Activated naive CD4-positive, alpha-beta T cell treated with anti-CD3 and anti-CD28 coated beads for 36 hours (primary cell): Measurements from ENCODE around the gene UBE3C. TPM values are rescaled to one million over a fixed set of nuclear protein-coding genes. Genes with fewer than 3 reads are reported as not detected.

Source experiments
- CTCF ChIA-PET: fragments of 350-600 bp; sonication (Branson Sonifier 250); formaldehyde crosslinking; loops from one replicate; lab custom pipeline; 2021; ENCODE audit warnings: antibody characterized with exemption; lab: Charles Lee
- DNase-seq: peaks from one replicate; pipeline ENCODE4 v3.0.0-alpha.2; 2020
- H3K27ac Mint-ChIP-seq: one replicate; pipeline ENCODE4 v1.8.0; 2021; ENCODE audit warnings: mild to moderate bottlenecking, mixed read lengths
- H3K27me3 Mint-ChIP-seq: one replicate; pipeline ENCODE4 v1.8.0; 2021; ENCODE audit warnings: low read depth, mixed read lengths
- H3K36me3 Mint-ChIP-seq: one replicate; pipeline ENCODE4 v1.8.0; 2021; ENCODE audit warnings: low read depth, mixed read lengths
- H3K4me1 Mint-ChIP-seq: one replicate; pipeline ENCODE4 v1.8.0; 2021; ENCODE audit warnings: low read depth, mixed read lengths
- H3K4me3 Mint-ChIP-seq: one replicate; pipeline ENCODE4 v1.8.0; 2021; ENCODE audit warnings: mild to moderate bottlenecking, moderate library complexity, mixed read lengths
- H3K9me3 Mint-ChIP-seq: one replicate; pipeline ENCODE4 v1.8.0; 2021; ENCODE audit warnings: mixed read lengths
- intact Hi-C: fragments of 100-400 bp; cut with micrococcal nuclease; formaldehyde crosslinking; loops from one replicate; pipeline ENCODE4 v1.15.1; 2023
- total RNA-seq, 2 experiments: library from RNA; stranded (reverse); gene quantifications; one replicate each; pipeline ENCODE4 v1.2.3, GENCODE V29; 2021

UBE3C gene
- total RNA-seq, 2 experiments from 2014 or later: 52.9 to 55.7 TPM

- intact Hi-C loops: no loop called here
- H3K27ac Mint-ChIP-seq: no peak overlapping the region
- no peaks in the 10 kb centered on the region for H3K36me3 Mint-ChIP-seq
- no peaks in the 10 kb centered on the region for H3K9me3 Mint-ChIP-seq
- H3K4me3 Mint-ChIP-seq: no peak overlapping the region
- no peak for DNase-seq
- H3K27me3 Mint-ChIP-seq: no peaks in the 10 kb centered on the region
- H3K4me1 Mint-ChIP-seq: peaks cover 6% of the 10 kb centered on the region
- CTCF ChIA-PET: interaction anchor here (1.0 kb wide), 1 partner anchor 19 kb away, joined by 3 read pairs; no protein-coding TSS in a partner anchor
These were observed 154.7 kb downstream of the UBE3C start for GRCh38 chr7:157293413-157293788.

- Mint-ChIP-seq H3K27ac (no peak overlapping the region), H3K36me3 (no peaks in the 10 kb centered on the region), H3K4me3 (no peak overlapping the region), H3K4me1 (peaks cover 11% of the 10 kb centered on the region), H3K9me3 (no peaks in the 10 kb centered on the region), H3K27me3 (no peaks in the 10 kb centered on the region)
- DNase-seq: no peak
- CTCF ChIA-PET: interaction anchor here (0.6 to 0.7 kb wide), 3 partner anchors 14 to 96 kb away, joined by 3 to 4 read pairs (median 3); no protein-coding TSS in a partner anchor
- intact Hi-C loops: no loop called here
These were observed 156.0 kb downstream of the UBE3C start for GRCh38 chr7:157294773-157295172.

GRCh38 chr7:157295338-157295737 is 156.6 kb downstream of the UBE3C start:
- no peak for DNase-seq
- H3K4me1 Mint-ChIP-seq: peaks cover 11% of the 10 kb centered on the region
- intact Hi-C loops: no loop called here
- no peaks in the 10 kb centered on the region for H3K27me3 Mint-ChIP-seq
- no peaks in the 10 kb centered on the region for H3K9me3 Mint-ChIP-seq
- no peak overlapping the region for H3K27ac Mint-ChIP-seq
- H3K4me3 Mint-ChIP-seq: no peak overlapping the region
- CTCF ChIA-PET: no interaction called here
- no peaks in the 10 kb centered on the region for H3K36me3 Mint-ChIP-seq

- no peaks in the 10 kb centered on the region for H3K9me3 Mint-ChIP-seq
- H3K27ac Mint-ChIP-seq: no peak overlapping the region
- no peak overlapping the region for H3K4me3 Mint-ChIP-seq
- CTCF ChIA-PET: interaction anchor here (0.8 kb wide), 1 partner anchor 43 kb away, joined by 3 read pairs; no protein-coding TSS in a partner anchor
- no peaks in the 10 kb centered on the region for H3K36me3 Mint-ChIP-seq
- H3K4me1 Mint-ChIP-seq: peaks cover 21% of the 10 kb centered on the region
- intact Hi-C loops: no loop called here
- H3K27me3 Mint-ChIP-seq: no peaks in the 10 kb centered on the region
- DNase-seq: no peak
These were observed 158.5 kb downstream of the UBE3C start for GRCh38 chr7:157297185-157297584.

- H3K4me1 Mint-ChIP-seq: peaks cover 32% of the 10 kb centered on the region
- CTCF ChIA-PET: no interaction called here
- no peak for DNase-seq
These were observed 160.5 kb downstream of the UBE3C start for GRCh38 chr7:157299317-157299612.

GRCh38 chr7:157299613-157300368 is 161.1 kb downstream of the UBE3C start:
- Mint-ChIP-seq H3K27me3 (no peaks in the 10 kb centered on the region), H3K27ac (no peak overlapping the region), H3K4me1 (peaks cover 32% of the 10 kb centered on the region), H3K9me3 (no peaks in the 10 kb centered on the region), H3K36me3 (no peaks in the 10 kb centered on the region), H3K4me3 (no peak overlapping the region)
- DNase-seq: no peak
- intact Hi-C loops: loop anchor here (10.0 kb wide), 1 partner anchor 525 kb away; no protein-coding TSS in a partner anchor
- CTCF ChIA-PET: interaction anchor here (0.6 to 0.9 kb wide), 2 partner anchors 33 to 39 kb away, joined by 3 read pairs; no protein-coding TSS in a partner anchor

More at GRCh38 chr7:157299317-157299612, 160.5 kb downstream of the UBE3C start:
- H3K27ac Mint-ChIP-seq: no peak overlapping the region
- H3K27me3 Mint-ChIP-seq: no peaks in the 10 kb centered on the region
- no peaks in the 10 kb centered on the region for H3K36me3 Mint-ChIP-seq
- intact Hi-C loops: no loop called here
- H3K4me3 Mint-ChIP-seq: no peak overlapping the region
- no peaks in the 10 kb centered on the region for H3K9me3 Mint-ChIP-seq

GRCh38 chr7:157300369-157300825 is 161.7 kb downstream of the UBE3C start:
- H3K4me3 Mint-ChIP-seq: no peak overlapping the region
- H3K36me3 Mint-ChIP-seq: no peaks in the 10 kb centered on the region
- no peak overlapping the region for H3K27ac Mint-ChIP-seq
- no peak for DNase-seq
- intact Hi-C loops: loop anchor here (10.0 kb wide), 1 partner anchor 524 kb away; no protein-coding TSS in a partner anchor
- H3K4me1 Mint-ChIP-seq: peaks cover 32% of the 10 kb centered on the region
- CTCF ChIA-PET: interaction anchor here (0.6 to 0.9 kb wide), 2 partner anchors 32 to 38 kb away, joined by 3 read pairs; no protein-coding TSS in a partner anchor
- H3K27me3 Mint-ChIP-seq: no peaks in the 10 kb centered on the region
- H3K9me3 Mint-ChIP-seq: no peaks in the 10 kb centered on the region

- no peak for DNase-seq
- Mint-ChIP-seq H3K4me3 (peak overlapping the region; percentile 59), H3K4me1 (peaks cover 38% of the 10 kb centered on the region), H3K27me3 (no peaks in the 10 kb centered on the region), H3K27ac (peak overlapping the region; percentile 96), H3K36me3 (no peaks in the 10 kb centered on the region), H3K9me3 (no peaks in the 10 kb centered on the region)
- intact Hi-C loops: loop anchor here (1.0 to 10.0 kb wide), 7 partner anchors 36 to 523 kb away; partner anchors contain the start of genes DNAJB6, LMBR1 and UBE3C
- CTCF ChIA-PET: interaction anchor here (1.1 to 1.8 kb wide), 2 partner anchors 28 to 37 kb away, joined by 6 to 8 read pairs; no protein-coding TSS in a partner anchor
These were observed 162.9 kb downstream of the UBE3C start for GRCh38 chr7:157301610-157302120.

- intact Hi-C loops: loop anchor here (10.0 kb wide), 1 partner anchor 518 kb away; no protein-coding TSS in a partner anchor
- no peak for DNase-seq
- Mint-ChIP-seq H3K4me1 (peaks cover 27% of the 10 kb centered on the region), H3K27ac (no peak overlapping the region), H3K9me3 (no peaks in the 10 kb centered on the region), H3K36me3 (no peaks in the 10 kb centered on the region), H3K27me3 (no peaks in the 10 kb centered on the region), H3K4me3 (no peak overlapping the region)
- CTCF ChIA-PET: no interaction called here
These were observed 168.4 kb downstream of the UBE3C start for GRCh38 chr7:157306846-157307838.

- Mint-ChIP-seq H3K36me3 (no peaks in the 10 kb centered on the region), H3K4me1 (peaks cover 16% of the 10 kb centered on the region), H3K27ac (peak overlapping the region; percentile 41), H3K9me3 (no peaks in the 10 kb centered on the region), H3K4me3 (no peak overlapping the region), H3K27me3 (no peaks in the 10 kb centered on the region)
- DNase-seq: no peak
- intact Hi-C loops: loop anchor here (10.0 kb wide), 1 partner anchor 515 kb away; no protein-coding TSS in a partner anchor
- CTCF ChIA-PET: no interaction called here
These were observed 171.4 kb downstream of the UBE3C start for GRCh38 chr7:157309988-157310668.

GRCh38 chr7:157310676-157311185 is 172.0 kb downstream of the UBE3C start:
- Mint-ChIP-seq H3K27me3 (no peaks in the 10 kb centered on the region), H3K4me1 (peaks cover 16% of the 10 kb centered on the region), H3K9me3 (no peaks in the 10 kb centered on the region), H3K4me3 (no peak overlapping the region), H3K27ac (no peak overlapping the region), H3K36me3 (no peaks in the 10 kb centered on the region)
- DNase-seq: no peak
- intact Hi-C loops: no loop called here
- CTCF ChIA-PET: no interaction called here
